ENCODE results near the gene PLA2R1.

The PLA2R1 gene

DNA sequence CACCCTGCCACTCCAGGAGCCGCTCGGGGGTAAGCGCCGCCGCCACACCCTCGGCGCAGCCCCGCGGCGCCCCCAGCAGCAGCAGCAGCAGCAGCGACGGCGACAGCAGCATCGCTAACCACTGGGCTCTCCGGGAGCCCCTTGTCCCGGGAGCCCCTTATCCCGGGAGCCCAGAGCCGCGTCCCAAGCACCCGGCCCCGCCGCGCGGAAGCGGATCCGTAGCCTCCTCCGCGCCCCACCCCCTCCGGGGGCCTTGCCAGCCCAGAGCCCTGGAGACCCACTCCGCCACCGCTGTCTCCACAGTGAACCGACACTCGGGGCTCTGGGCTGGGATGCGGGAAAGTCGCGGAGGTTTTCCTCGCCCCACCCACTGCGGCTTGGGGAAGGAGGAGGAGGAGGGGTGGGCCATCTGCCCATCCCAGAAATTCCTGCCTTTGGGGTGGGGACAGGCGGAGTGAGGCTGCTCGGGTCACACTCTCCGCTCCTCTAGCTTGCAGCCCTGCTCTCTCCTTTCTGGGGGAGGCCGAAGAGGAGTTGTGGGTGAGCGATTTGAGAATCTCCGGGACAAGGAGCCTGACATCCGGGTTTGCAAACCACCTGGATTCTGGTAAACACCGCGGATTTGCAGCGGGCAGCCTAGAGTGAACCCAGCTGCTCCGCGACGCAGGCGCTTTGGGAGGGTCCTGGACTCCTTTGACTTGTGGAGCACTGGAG lies at the start of gene PLA2R1:
Gene PLA2R1, minus strand, starts transcription at position 324 of the 714 bp plus-strand sequence. Its CDS starts 212 bp downstream, at position 112.
- no peak for DNase-seq

DNA sequence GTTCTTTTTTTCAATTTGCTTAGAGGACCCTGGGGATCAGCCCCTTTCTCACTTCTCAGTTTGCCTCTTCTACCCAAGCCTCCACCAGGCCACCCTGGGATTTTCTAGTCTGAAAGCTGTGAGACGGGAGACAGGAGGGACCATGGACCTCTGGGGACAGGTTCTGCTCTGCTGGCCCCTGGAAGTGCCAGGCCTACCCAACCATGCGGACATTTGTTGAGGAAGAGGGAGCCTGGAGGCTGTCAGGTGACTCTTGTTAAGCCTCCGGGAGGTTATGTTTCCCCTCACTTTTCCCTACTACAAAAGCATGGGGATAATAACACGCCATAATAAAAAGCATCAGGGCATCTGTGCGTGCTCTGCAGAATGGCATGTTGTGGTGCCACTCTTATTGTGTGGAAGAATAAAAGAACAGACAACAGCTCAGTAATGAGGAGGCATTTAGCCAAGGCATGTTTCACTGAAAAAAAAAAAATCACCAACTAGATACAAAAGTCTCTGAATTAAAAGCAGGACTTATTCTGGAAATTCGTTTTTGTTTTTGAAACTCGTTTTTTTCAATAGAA lies 48.3 kb upstream of the PLA2R1 start:
- no peak for DNase-seq

DNA sequence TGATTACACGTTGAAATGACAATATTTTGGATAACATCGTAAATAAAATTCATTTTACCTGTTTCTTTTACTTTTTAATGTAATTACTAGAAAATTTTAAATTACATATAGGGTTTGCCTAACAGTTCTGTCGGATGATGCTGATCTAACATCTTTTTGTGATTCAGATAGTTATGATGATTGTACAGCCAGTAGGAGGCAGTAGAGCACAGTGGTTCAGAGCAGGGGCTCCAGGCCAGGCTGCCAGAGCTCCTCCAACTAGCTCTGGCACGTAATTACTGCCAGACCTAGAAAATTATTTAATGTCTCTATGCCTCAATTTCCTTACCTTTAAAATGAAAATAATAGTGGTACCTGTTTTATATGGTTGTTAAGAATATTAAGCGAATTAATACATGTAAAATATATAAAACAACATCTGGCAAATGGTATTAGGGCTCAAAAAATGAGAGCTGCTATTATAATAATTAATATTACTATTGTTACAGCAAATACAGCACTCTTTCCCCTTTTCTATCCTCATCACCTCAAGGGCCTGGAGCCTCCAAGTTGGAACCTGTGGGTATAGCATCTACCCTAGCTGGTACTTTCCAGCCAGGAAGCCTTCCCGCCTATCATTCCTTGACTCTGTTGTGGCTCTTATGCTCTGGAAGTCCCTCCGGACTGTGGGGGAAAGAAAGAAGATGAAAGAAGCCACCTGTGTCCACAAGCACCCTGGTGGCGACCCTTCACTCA lies 47.7 kb upstream of the PLA2R1 start:
- peak; percentile 4 for DNase-seq

DNA sequence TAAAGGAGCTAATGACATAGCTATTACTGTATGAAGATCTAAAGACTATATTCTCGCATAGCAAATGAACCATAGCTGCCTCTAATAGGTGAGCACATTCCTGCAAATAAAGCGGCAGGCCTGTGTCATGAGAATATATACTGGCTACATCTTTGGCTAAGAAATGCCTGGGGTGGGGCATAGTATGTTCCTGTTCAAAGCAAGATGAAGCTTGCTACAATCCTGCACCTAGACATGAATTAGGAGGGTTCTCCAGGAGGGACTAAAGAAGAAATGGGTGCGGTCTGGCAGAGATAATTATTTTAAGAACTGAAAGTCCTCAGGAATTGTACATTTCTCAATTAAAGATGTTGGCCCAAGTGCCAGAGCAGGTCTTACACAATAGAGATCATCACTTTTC lies 46.8 kb upstream of the PLA2R1 start:
- DNase-seq, result no peak

DNA sequence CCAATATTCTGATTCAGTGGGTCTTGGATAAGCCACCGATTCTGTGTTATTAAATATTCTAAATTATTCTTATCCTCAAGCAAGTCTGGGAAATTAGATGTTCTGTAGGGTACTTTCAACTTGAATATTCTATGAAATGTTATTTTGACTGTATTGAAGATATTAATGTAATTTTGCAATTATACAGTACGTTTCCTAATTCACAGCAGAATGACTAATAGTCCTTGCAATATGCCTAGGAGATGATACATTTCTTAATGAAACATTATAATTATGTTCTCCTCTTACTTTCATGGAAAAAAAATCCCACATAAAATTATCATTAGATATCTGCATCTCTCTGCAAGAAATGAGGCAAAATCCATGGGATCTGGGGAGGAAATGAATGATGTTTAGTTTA lies 46.2 kb upstream of the PLA2R1 start:
- no peak for DNase-seq

DNA sequence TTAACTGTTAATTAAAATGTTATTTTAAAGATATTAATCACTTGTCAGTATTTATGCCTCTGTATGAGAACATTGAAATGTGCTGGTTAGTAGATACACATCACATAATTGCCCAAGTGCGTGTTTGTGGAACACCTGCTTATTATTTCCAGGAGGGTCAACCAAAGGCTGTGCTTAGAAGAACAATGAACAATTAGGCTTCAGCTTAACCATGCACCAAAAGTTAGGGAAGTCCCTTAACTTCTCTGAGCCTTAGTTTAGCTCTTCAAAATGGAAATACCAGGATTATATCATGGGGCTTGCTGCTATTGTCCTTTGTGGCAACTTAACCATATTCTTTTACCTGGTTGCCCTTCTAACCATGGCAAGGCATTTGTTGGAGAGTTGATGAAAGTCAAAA lies 43.0 kb upstream of the PLA2R1 start:
- DNase-seq, result no peak

DNA sequence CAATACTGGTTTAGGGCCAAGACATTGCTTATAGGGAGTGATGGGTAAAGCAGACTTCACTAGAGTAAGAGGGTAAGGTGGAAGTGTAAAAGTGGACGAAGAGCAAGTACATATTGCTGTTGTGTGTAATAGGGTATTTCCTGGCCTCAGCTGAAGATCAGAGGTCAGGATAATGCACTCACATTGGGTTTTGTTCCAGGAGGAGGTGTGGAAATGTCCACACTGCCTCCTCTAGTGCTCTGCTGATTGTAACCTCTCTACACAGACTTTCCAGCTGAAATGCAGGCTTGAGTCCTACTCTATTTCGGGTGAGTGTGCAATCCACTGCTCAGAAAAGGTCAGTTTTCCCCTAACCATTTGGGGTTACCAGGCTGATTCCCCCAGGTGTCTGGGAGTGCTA lies 41.7 kb upstream of the PLA2R1 start:
- DNase-seq, result no peak

DNA sequence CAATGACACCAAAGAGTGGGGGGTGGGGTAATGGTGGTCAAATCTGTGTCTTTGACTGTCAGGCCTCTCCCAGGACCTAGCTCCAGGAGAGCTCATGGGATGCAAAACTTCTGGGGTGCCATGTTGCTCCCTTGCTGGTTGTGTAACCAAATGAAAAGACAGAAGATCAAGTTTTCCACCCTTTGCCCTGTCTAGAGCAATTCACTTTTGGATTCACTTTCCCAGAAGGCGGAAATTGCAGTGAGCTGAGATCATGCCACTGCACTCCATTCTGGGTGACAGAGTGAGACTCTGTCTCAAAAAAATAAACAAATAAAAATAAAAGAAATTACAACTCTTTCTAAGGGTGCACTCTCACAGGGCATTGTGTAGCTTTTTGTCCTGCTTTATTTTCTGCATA lies 34.9 kb upstream of the PLA2R1 start:
- DNase-seq, result no peak

DNA sequence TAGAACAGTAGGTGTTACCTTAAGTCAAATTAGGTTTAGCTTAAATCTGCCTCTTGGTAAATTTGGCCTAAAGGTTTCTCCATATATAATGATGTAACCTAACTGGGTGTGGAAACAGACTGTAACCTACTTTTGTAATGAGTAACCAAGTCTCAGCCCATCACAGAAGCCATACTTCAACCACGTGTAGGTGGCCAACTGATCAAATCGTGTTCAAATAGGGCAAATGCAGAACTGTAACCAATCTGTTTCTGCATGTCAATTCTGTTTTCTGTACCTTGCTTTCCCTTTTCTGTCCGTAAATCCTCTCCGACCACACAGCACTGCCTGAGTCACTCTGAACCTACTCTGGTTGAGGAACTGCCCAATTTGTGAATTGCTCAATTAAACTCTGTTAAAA lies 34.0 kb upstream of the PLA2R1 start:
- no peak for DNase-seq

DNA sequence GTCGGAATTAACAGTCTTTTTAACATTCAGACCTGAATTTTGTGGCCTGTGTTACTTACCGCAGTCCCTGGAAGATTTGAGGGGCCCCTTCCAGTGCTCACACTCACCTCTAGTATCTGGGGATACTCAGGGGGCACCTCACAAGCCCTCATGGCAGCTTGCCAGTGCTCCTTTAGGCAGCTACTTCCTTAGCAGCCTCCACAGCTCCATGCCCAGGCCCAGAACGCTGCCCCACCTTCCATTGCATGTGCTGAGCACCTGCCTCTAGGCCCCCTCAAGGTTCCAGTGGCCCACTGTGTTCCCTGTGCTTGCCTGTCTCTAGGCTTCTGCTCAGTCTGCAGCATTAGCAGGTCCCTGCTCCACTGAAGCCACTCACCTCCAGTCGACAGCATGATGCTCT lies 30.0 kb upstream of the PLA2R1 start:
- no peak for DNase-seq

DNA sequence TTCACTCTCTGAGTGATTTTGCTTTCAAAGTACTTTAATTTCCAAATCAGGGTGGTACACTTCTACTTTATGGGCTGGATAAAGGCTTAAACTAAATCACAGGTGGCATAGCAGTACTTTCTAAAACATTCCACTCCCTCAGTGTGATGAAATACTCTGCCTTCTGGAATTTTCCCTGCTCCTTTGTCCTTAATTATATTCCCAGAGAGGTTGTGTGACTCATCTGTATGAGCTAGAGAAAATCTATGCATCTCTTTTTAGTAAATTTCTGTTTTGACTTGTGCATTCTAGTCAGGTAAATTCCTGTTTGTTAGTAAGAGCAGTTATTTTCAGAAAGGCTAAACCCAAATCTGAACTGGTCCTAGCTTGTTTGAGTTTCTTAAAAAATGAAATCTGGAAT lies 29.0 kb upstream of the PLA2R1 start:
- no peak for DNase-seq

DNA sequence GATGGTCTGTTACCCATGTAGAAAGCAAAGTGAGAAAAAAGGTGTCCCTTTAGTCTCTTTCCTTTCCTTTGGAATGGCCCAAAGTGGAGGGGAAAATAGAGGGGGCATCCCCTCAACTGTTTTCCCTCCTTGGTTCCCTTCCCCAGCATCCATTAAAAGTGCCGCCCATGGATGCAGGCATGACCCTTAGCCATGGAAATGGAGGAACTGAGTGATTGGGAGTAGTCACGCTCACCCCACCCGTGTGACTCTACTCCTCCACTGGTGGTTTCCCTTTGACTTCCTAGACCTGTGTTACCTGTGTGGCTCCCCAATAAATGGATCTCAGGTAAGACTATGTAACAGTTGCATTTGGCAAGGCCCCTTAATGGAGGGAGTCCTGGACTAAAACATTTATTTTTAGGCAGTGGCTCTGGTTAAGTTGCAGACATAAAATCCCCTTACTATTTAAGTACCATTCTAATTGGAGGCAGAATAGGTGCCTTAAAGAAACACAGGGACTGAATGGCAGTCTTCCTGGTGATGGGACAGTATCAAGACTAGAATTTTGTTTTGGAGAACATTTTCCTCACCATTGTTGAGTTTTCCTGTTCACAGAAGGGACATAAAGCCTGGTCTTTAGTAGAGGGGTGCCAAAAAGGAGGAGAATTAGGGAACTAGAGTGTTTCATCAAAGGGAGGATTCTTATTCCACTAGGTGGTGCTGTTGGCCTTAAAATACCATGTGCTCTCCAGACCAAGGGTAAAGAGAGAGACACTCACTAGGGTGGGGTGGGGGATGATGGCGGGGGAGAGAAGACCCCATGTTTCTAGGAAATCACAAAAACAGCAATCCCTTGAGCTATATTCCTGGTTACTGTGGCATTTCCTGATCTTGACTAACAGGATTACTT lies 25.7 kb upstream of the PLA2R1 start:
- no peak for DNase-seq

DNA sequence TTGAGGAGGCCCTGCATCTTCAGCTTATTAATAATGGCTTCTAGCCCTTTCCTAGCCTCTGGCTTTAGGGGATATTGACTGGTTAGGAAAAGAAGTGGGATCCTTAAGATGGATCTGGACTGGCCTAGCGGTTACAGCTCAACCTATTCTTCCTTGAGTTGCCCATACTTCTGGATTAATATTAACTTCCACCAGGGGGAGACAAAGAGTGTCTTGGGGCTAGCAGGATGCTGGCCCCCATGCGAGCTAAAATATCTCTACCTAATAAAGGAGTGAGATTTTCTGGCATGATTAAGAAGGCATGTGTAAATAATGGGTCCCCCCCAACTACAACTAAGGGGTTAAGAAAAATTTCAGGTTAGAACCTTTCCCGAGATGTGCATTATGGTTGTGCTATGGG lies 23.2 kb upstream of the PLA2R1 start:
- no peak for DNase-seq

DNA sequence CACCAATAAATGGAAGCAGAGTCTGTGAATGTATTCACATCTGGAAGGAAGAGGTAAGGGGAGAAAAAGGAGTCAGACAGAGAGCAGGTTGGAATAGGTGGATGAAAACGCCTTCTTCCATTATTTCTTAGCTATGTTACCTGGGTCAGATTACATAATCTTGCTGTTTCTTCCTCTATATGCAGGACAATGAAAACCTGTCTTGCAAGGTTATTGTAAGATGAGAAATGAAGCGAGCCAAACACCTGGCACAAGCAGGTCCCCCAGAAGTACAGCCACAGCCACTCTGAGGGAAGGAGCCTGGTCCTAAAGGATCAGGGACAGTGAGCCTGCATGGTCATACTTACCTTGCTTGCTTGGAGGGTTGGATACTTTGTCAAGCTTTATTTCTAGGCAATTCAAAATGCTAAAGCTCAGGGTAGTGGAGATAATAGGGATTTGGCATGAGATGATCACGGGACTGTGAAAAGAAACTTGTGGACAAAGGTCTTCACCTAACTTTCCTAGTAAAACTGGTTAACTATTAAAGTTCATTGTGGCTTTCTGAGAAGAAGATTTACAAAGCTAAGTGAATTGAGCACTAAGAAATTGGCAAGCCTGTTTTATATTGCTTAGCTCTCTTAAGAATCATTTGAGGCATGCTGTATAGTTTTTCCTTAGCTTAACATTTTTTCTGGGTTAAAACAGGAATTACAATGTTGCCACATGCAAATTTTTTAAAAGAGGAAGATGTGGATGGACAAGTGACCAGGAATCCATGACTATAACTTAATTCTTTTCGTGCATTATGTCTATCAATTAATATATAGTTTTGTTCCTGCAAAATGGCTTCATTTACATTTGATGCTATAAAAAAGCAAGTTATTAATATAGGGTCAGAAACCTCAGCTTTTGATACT lies 15.7 kb upstream of the PLA2R1 start:
- no peak for DNase-seq

DNA sequence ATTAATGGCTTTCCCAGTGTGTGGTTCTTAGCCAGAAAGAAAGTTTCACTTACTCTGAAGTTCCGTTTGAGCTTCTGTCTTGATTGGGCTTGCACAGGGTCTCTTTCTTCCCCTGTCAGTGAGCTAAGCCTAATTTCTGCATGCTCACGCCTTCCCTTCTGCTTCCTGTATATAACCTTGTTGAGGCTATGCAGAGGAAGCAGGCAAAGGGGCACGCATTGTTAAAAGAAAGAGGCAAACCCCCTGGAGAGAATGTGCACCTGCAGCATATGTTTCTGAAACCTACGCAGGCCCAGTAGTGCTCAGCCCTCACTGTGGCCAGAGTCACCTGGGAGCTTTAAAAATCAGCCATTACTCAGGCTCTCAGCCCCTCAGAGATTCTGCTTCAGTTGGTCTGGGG lies 14.5 kb upstream of the PLA2R1 start:
- DNase-seq, result peak; percentile 76

DNA sequence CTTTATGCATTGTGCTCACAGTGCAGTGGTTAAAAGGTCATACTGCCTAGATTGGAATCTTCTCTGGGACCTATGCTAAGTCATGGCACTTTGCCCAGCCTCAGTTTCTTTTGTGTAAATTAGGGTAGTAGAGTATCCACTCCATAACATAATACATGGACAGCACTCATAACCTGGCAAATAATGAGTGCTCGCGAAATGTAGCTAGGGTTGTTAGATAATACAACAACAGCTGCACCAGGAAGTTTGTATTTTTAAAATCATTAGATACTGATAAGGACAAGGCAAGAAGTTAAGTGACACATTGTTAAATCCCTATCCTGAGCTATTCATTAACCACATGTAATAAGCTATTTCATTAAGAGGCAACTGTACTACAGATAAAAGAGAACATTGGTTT lies 13.8 kb upstream of the PLA2R1 start:
- peak; percentile 28 for DNase-seq

DNA sequence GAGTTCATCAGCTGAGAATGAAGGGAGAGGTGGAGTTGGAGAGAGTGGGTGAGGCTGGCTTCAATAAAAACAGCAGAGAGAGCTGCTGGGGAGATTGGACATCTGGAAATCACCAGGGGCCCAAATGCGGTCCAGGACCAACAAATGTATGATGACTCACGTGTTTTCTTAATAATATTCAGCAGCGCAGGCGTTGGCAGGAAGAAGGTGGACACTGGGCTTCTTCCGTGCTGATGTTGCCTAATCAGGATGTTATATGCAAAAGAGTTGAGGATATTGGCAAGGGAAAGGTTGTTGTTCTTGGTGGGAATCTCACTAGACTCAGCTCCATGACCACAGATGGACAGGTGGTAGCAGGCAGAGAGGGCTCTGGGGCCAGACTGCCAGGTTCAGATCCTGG lies 12.8 kb upstream of the PLA2R1 start:
- no peak for DNase-seq

DNA sequence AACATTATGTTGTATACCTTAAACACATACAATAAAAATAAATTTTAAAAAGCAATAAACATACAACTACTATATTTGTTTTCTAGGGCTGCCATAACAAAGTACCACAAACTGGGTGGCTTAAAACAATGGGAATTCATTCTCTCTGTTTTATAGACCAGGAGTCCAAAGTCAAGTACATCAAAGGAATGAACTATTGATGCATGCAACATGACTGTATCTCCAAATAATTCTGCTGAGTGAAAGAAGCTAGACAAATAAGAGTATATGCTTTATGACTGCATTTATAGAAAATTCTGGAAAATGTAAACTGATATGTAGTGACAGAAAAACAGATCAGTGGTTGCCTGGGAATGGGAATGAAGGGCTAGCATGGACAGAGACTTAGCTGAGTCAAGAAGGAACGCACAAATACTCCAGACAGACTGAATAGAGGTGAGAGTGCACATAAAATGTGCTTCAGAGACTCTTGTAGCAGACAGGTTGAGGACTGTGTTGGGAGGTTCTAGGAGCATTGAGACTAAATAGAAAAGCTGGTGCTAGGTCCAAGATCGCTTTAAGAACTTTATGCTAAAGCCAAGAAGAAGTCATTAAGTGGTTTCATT lies 11.0 kb upstream of the PLA2R1 start:
- no peak for DNase-seq

DNA sequence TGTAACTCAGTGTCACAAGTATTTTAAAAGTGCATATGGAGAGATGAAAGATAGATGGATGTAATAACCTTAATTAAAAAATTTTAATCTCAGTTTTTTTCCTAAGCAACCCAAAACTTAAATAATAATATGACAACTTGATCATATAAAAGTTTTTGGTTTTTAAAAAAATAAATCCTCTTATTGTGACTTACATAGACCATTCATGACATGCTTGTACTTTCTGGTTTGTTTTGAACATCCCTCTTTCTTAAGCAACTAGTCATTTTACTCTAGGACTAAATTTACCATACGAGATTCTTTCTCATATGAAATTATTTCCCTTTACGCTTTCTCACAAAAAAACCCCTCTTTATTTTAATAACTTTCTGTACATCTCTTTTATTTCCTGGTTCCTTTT lies 6.5 kb upstream of the PLA2R1 start:
- DNase-seq, result no peak

DNA sequence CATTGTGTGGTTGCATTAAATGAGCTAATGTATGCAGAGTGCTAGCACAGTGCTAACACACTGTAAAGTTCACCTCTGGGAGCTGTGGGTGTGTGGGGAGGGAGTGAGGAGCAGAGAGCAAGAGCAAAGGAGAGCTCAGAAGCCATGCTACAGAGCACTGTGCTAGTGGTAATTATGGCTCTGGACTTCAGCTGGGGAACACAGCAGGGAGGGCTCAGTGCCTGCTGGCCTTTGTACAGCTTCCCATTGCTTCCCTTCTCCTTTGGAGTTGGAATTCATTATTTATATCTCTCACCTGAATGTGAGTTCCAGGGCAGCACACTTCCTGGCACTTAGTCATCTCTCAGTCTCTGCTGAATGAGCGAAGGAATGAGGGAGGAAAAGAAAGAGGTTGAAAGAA lies 2.5 kb upstream of the PLA2R1 start:
- DNase-seq, result no peak

DNA sequence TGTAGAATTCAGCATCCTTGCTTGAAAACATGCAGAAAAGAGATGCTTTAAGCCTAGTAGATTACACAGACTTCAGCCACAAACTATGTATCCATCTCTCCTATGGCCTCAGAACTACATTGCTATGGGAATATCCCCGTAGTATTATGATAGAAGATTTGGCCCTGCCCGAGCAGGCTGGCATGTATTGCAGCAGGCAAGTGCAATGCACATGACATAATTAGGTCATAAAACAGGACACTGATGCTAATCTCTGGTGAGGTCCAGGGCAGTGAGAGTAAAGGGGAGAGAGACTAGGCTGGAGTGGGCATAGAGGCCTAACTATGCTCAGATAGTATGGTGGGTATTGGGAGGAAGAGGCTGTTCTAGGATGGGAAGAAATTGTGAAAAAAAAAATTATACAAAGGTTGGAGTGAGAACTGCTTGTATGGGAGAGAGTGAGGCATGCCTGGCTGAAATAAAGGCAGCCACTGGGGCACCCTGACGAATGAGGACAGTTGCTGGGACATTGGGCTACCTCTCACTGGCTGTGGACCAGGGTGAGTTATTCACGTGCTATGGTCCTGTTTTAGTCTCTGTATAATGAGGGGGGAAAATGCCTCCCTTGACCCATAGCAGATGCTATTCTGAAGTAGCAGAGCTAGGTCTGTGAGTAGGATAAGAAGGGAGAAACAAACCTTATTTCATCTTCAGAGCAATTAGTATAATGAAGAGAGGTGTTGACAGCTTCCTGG lies 1.6 kb upstream of the PLA2R1 start:
- DNase-seq, result no peak
